ENCODE data around the gene PVR. TPM values are rescaled to one million over a fixed set of nuclear protein-coding genes. Genes with fewer than 3 reads are reported as not detected.

Gene PVR
- total RNA-seq, 1 experiment from 2014 or later, result 47.7 TPM

DNA sequence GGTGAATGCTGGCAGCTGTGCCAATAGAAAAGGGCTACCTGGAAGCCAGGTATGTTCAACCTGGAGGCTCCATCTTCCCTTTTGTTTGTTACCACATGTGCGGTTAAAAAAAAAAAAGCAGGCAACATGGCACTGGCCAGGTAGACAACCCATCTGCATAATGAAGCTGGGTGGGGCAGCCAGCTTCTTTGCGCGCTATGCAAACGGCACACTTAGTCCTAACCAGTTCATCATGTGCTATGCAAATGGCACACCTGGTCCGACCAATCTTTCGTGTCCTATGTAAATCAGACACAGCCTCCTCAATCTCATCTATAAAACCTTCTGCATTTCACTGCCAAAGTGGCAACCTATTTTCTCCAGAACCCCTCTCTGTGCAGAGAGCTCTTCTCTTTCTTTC is 41.6 kb upstream of the PVR start:
- Histone ChIP-seq H3K9me3 (ENCODE audit: control insufficient read depth, insufficient read depth, low read depth, low read length) (no peaks in the 10 kb centered on the region), H3K36me3 (ENCODE audit: control insufficient read depth, insufficient read depth, low read length) (no peaks in the 10 kb centered on the region), H3K27ac (ENCODE audit: low read length) (no peak overlapping the region), H3K4me1 (ENCODE audit: control insufficient read depth, insufficient read depth, low read length) (no peaks in the 10 kb centered on the region), H3K4me3 (ENCODE audit: low read depth in 2 of 2, low read length in 2 of 2) (no peak overlapping the region), H3K27me3 (ENCODE audit: control insufficient read depth, insufficient read depth, low read length) (no peaks in the 10 kb centered on the region)
- TF ChIP-seq REST (IDR thresholded peaks at IDR 0.05; ENCODE audit: insufficient read depth in 1 of 2, low read depth in 2 of 2, low read length in 1 of 2) (no peak), SIN3A (IDR thresholded peaks at IDR 0.05; ENCODE audit: borderline replicate concordance, insufficient read depth, low read depth, low read length) (no peak), TCF7L2 (IDR thresholded peaks at IDR 0.05; ENCODE audit: low read depth, low read length) (no peak), CTCF (IDR thresholded peaks at IDR 0.05) (no peak), POLR2AphosphoS5 (IDR thresholded peaks at IDR 0.05; ENCODE audit: low read depth, low read length) (no peak)
- intact Hi-C loops (cut with micrococcal nuclease; ENCODE audit: unreplicated experiment) (no loop called here), in situ Hi-C loops (cut with HindIII; ENCODE audit: low pct_unique_long_range_greater_than_20kb, low sequenced_read_pairs) (no loop called here)
- ChIA-PET POLR2A (no interaction called here), CTCF (no interaction called here)
- BruUV-seq (replicated peaks), result no TSS peak
- ATAC-seq (no peak), DNase-seq (ENCODE audit: low read depth, low spot score) (no peak)

GRCh38 chr19:44603201-44603945 is 40.3 kb upstream of the PVR start:
- Histone ChIP-seq H3K4me1 (ENCODE audit: control insufficient read depth, insufficient read depth, low read length) (no peaks in the 10 kb centered on the region), H3K27ac (ENCODE audit: low read length) (no peak overlapping the region), H3K36me3 (ENCODE audit: control insufficient read depth, insufficient read depth, low read length) (no peaks in the 10 kb centered on the region), H3K27me3 (ENCODE audit: control insufficient read depth, insufficient read depth, low read length) (no peaks in the 10 kb centered on the region), H3K4me3 (ENCODE audit: low read depth in 2 of 2, low read length in 2 of 2) (no peak overlapping the region), H3K9me3 (ENCODE audit: control insufficient read depth, insufficient read depth, low read depth, low read length) (no peaks in the 10 kb centered on the region)
- TF ChIP-seq CTCF (IDR thresholded peaks at IDR 0.05) (no peak), POLR2AphosphoS5 (IDR thresholded peaks at IDR 0.05; ENCODE audit: low read depth, low read length) (no peak), TCF7L2 (IDR thresholded peaks at IDR 0.05; ENCODE audit: low read depth, low read length) (no peak), SIN3A (IDR thresholded peaks at IDR 0.05; ENCODE audit: borderline replicate concordance, insufficient read depth, low read depth, low read length) (no peak), REST (IDR thresholded peaks at IDR 0.05; ENCODE audit: insufficient read depth in 1 of 2, low read depth in 2 of 2, low read length in 1 of 2) (no peak)
- in situ Hi-C loops (cut with HindIII; ENCODE audit: low pct_unique_long_range_greater_than_20kb, low sequenced_read_pairs) (no loop called here), intact Hi-C loops (cut with micrococcal nuclease; ENCODE audit: unreplicated experiment) (no loop called here)
- no TSS peak for BruUV-seq (replicated peaks)
- CTCF ChIA-PET, result no interaction called here
- ATAC-seq (no peak), DNase-seq (ENCODE audit: low read depth, low spot score) (no peak)
- POLR2A ChIA-PET, result no interaction called here

All from Panc1 (cell line).